OCI-LY7 (cell line): ENCODE results near the gene PSMB10. TPM values are rescaled to one million over a fixed set of nuclear protein-coding genes. Genes with fewer than 3 reads are reported as not detected.

ENCODE experiments used
- BruUV-seq: library from RNA; stranded (reverse); fragments of 400-500 nt; replicated peaks from 2 replicates; lab custom pipeline; 2021; lab: Mats Ljungman, UMichigan
- CTCF ChIA-PET: fragments of 300-600 bp; sonication (Branson Sonifier 250); formaldehyde crosslinking; loops from one replicate; lab custom pipeline; 2022; ENCODE audit warnings: antibody characterized with exemption; ENCODE audit not compliant: unreplicated experiment; lab: Charles Lee
- POLR2A ChIA-PET: fragments of 300-600 bp; sonication (Branson Sonifier 250); formaldehyde crosslinking; loops from one replicate; lab custom pipeline; 2022; ENCODE audit warnings: antibody characterized with exemption; lab: Charles Lee
- DNase-seq: peaks from one replicate; pipeline ENCODE4 v3.0.0-alpha.2; 2015; ENCODE audit warnings: low spot score
- H2AFZ ChIP-seq: fragments of 200-600 bp; sonication (generic), shearing (Covaris generic); 2 replicates; pipeline ENCODE4 v1.6.1; 2014; ENCODE audit warnings: mild to moderate bottlenecking, antibody characterized with exemption, low read length, moderate library complexity
- H3K27ac ChIP-seq: fragments of 200-600 bp; sonication (generic); 2 replicates; pipeline ENCODE4 v1.5.1; 2014; ENCODE audit warnings: mixed run types, low read depth, mild to moderate bottlenecking, moderate library complexity, low read length, inconsistent platforms; ENCODE audit not compliant: poor library complexity, severe bottlenecking
- H3K36me3 ChIP-seq: fragments of 200-600 bp; sonication (generic); 2 replicates; pipeline ENCODE4 v1.6.1; 2014; ENCODE audit warnings: mild to moderate bottlenecking, antibody characterized with exemption, low read length, moderate library complexity, mixed read lengths; ENCODE audit not compliant: insufficient read depth
- H3K4me1 ChIP-seq: fragments of 200-600 bp; sonication (generic); 2 replicates; pipeline ENCODE4 v1.5.1; 2014; ENCODE audit warnings: mild to moderate bottlenecking, low read length; ENCODE audit not compliant: insufficient read depth, poor library complexity, severe bottlenecking
- H3K4me2 ChIP-seq: fragments of 200-600 bp; sonication (generic); 2 replicates; pipeline ENCODE4 v1.6.1; 2014; ENCODE audit warnings: mild to moderate bottlenecking, low read length
- H3K4me3 ChIP-seq: fragments of 200-600 bp; sonication (generic); 2 replicates; pipeline ENCODE4 v1.5.1; 2014; ENCODE audit warnings: mild to moderate bottlenecking, low read depth, low read length; ENCODE audit not compliant: poor library complexity, severe bottlenecking
- H3K79me2 ChIP-seq: fragments of 200-600 bp; sonication (generic); 2 replicates; pipeline ENCODE4 v1.6.1; 2016; ENCODE audit warnings: low read depth, mild to moderate bottlenecking, low read length, moderate library complexity, mixed read lengths; ENCODE audit not compliant: insufficient read depth
- H3K9me2 ChIP-seq: fragments of 200-600 bp; sonication (generic); 2 replicates; pipeline ENCODE4 v1.6.1; 2016; ENCODE audit warnings: mild to moderate bottlenecking, low read length, mixed read lengths; ENCODE audit not compliant: insufficient read depth
- H3K9me3 ChIP-seq: fragments of 200-600 bp; sonication (generic); 2 replicates; pipeline ENCODE4 v1.6.1; 2014; ENCODE audit warnings: mild to moderate bottlenecking, mixed run types, low read length, mixed read lengths
- H4K20me1 ChIP-seq: fragments of 200-600 bp; sonication (generic); 2 replicates; pipeline ENCODE4 v1.6.1; 2014; ENCODE audit warnings: mild to moderate bottlenecking, antibody characterized with exemption, low read length, moderate library complexity, mixed read lengths; ENCODE audit not compliant: insufficient read depth
- CTCF ChIP-seq: fragments of 200-600 bp; sonication (generic); conservative IDR thresholded peaks from 2 replicates; pipeline ENCODE4 v1.5.1; 2014; ENCODE audit warnings: mild to moderate bottlenecking, antibody characterized with exemption, low read length, moderate library complexity, mixed read lengths
- EZH2phosphoT487 ChIP-seq: fragments of 200-600 bp; sonication (generic); IDR thresholded peaks from 2 replicates; pipeline ENCODE4 v1.6.1; 2018; ENCODE audit warnings: low read depth, borderline replicate concordance, mild to moderate bottlenecking, mixed run types, antibody characterized with exemption, low read length, moderate library complexity, mixed read lengths
- intact Hi-C: fragments of 100-400 bp; cut with micrococcal nuclease; formaldehyde crosslinking; loops from one replicate; pipeline ENCODE4 v1.10.0; 2022; ENCODE audit not compliant: unreplicated experiment
- total RNA-seq, 2 experiments: library from RNA; depleted of rRNA in 1 of 2; stranded (reverse); fragments of >200 nt in 1 of 2; shearing (Covaris generic) in 1 of 2; gene quantifications; 2 replicates each; pipeline ENCODE4 v1.2.3, GENCODE V29; 2014 to 2022

Gene PSMB10
- total RNA-seq, 2 experiments from 2014 or later = 89.9 to 179 TPM

- no peaks in the 10 kb centered on the region for H3K9me3 ChIP-seq
- CTCF ChIA-PET = no interaction called here
- intact Hi-C loops = no loop called here
These were observed 24.9 kb upstream of the PSMB10 start for GRCh38 chr16:67961551-67961957.

GRCh38 chr16:67959536-67960329 is 23.1 kb upstream of the PSMB10 start:
- no peaks in the 10 kb centered on the region for H4K20me1 ChIP-seq
- ChIA-PET CTCF (no interaction called here), POLR2A (interaction anchor here (0.6 kb wide), 1 partner anchor 52 kb away, joined by 3 read pairs; no protein-coding TSS in a partner anchor)
- TF ChIP-seq CTCF = no peak
- no peak for TF ChIP-seq EZH2phosphoT487
- no peak overlapping the region for H3K4me3 ChIP-seq
- intact Hi-C loops = no loop called here
- H3K9me2 ChIP-seq = no peaks in the 10 kb centered on the region
- no peaks in the 10 kb centered on the region for H3K36me3 ChIP-seq
- H2AFZ ChIP-seq = no peak overlapping the region
- DNase-seq = no peak
- no peaks in the 10 kb centered on the region for H3K79me2 ChIP-seq
- H3K9me3 ChIP-seq = no peaks in the 10 kb centered on the region
- H3K27ac ChIP-seq = no peak overlapping the region
- H3K4me1 ChIP-seq = peaks cover under 1% of the 10 kb centered on the region
- H3K4me2 ChIP-seq = no peak overlapping the region
- BruUV-seq = no TSS peak

More at GRCh38 chr16:67961551-67961957, 24.9 kb upstream of the PSMB10 start:
- POLR2A ChIA-PET = no interaction called here
- H3K4me2 ChIP-seq = no peak overlapping the region
- no peak for DNase-seq
- no peaks in the 10 kb centered on the region for H3K79me2 ChIP-seq
- TF ChIP-seq EZH2phosphoT487 = no peak
- no peak for TF ChIP-seq CTCF
- no peaks in the 10 kb centered on the region for H3K36me3 ChIP-seq
- H3K4me3 ChIP-seq = no peak overlapping the region
- peaks cover 11% of the 10 kb centered on the region for H3K4me1 ChIP-seq
- H2AFZ ChIP-seq = no peak overlapping the region
- H3K9me2 ChIP-seq = no peaks in the 10 kb centered on the region
- no TSS peak for BruUV-seq
- no peak overlapping the region for H3K27ac ChIP-seq
- no peaks in the 10 kb centered on the region for H4K20me1 ChIP-seq

GRCh38 chr16:67957622-67958021 is 21.0 kb upstream of the PSMB10 start:
- H3K4me1 ChIP-seq = no peaks in the 10 kb centered on the region
- H3K36me3 ChIP-seq = no peaks in the 10 kb centered on the region
- no peak for DNase-seq
- no peak overlapping the region for H3K4me2 ChIP-seq
- H3K4me3 ChIP-seq = no peak overlapping the region
- no peaks in the 10 kb centered on the region for H4K20me1 ChIP-seq
- no TSS peak for BruUV-seq
- intact Hi-C loops = no loop called here
- TF ChIP-seq EZH2phosphoT487 = no peak
- no peak for TF ChIP-seq CTCF
- no peaks in the 10 kb centered on the region for H3K9me2 ChIP-seq
- H3K27ac ChIP-seq = no peak overlapping the region
- ChIA-PET CTCF (no interaction called here), POLR2A (no interaction called here)
- no peaks in the 10 kb centered on the region for H3K9me3 ChIP-seq
- no peaks in the 10 kb centered on the region for H3K79me2 ChIP-seq
- H2AFZ ChIP-seq = no peak overlapping the region
